ENCODE measurements around the gene PRKD1. TPM values are rescaled to one million over a fixed set of nuclear protein-coding genes. Genes with fewer than 3 reads are reported as not detected.
A peak's percentile ranks its signal among the peaks of the same experiment; 100 is the strongest.

The PRKD1 gene
- total RNA-seq, 1 donor: 28.6 TPM

DNA sequence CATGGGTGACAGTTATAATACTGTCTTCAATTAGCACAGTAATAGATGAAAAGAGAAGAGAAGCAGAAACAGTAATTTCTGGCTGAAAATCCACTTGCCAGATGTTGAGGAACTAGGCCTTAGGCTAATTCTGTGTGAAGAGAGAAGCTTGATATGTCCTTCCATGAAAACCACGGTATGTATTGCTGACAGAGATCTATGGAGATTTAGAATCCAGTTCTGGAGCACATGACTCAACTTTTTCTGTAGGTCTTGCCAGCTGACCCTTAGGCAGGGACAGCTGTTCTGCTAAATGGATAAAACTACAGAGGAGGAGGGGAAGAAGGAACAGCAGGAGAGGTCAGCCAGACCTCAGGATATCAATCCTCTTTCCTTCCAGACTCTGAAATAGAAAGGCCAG is 211.5 kb downstream of the PRKD1 start:
- TF ChIP-seq, protein P1, sequence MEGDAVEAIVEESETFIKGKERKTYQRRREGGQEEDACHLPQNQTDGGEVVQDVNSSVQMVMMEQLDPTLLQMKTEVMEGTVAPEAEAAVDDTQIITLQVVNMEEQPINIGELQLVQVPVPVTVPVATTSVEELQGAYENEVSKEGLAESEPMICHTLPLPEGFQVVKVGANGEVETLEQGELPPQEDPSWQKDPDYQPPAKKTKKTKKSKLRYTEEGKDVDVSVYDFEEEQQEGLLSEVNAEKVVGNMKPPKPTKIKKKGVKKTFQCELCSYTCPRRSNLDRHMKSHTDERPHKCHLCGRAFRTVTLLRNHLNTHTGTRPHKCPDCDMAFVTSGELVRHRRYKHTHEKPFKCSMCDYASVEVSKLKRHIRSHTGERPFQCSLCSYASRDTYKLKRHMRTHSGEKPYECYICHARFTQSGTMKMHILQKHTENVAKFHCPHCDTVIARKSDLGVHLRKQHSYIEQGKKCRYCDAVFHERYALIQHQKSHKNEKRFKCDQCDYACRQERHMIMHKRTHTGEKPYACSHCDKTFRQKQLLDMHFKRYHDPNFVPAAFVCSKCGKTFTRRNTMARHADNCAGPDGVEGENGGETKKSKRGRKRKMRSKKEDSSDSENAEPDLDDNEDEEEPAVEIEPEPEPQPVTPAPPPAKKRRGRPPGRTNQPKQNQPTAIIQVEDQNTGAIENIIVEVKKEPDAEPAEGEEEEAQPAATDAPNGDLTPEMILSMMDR (IDR thresholded peaks at IDR 0.05; ENCODE audit: extremely low read depth, low read depth, low read length): no peak
- Histone ChIP-seq H2AFZ (ENCODE audit: low read length) (no peak overlapping the region), H3K4me1 (ENCODE audit: insufficient read depth, low read length) (peaks cover 8% of the 10 kb centered on the region), H3K27me3 (ENCODE audit: insufficient read depth, low read length) (no peaks in the 10 kb centered on the region), H3K4me2 (ENCODE audit: insufficient read depth, low read length) (no peak overlapping the region), H3K4me3 (ENCODE audit: insufficient read depth, low read length) (no peak overlapping the region), H3K79me2 (ENCODE audit: insufficient read depth, low read length) (peaks cover 4% of the 10 kb centered on the region), H3K27ac (ENCODE audit: low read depth, low read length) (no peak overlapping the region), H3K9me3 (ENCODE audit: low read depth, low read length) (no peaks in the 10 kb centered on the region), H4K20me1 (ENCODE audit: insufficient read depth, low read length) (no peaks in the 10 kb centered on the region), H3K36me3 (ENCODE audit: insufficient read depth, low read length) (no peaks in the 10 kb centered on the region)
- no peak for DNase-seq (ENCODE audit: insufficient read length, low spot score, missing footprints)

DNA sequence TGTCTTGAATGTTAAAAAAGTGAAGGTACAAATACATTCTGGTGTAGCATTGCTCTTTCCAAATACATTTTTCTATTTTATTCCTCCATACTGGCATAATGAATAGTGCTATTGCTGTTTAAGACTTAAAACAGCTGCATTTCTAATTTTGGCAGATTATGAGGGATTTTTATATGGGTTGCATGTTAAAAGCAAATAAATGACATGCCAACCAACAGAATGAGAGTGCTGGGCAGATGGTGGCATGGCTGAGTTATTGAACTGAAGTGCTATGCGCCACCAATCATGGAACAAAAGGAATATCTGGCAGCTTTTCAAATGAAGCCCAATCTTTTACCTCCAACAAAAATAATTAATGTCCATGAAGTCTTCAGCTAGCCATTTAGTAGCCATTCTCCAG is 215.0 kb downstream of the PRKD1 start:
- DNase-seq (ENCODE audit: insufficient read length, low spot score, missing footprints): no peak
- H3K4me1 ChIP-seq (ENCODE audit: insufficient read depth, low read length): peaks cover 6% of the 10 kb centered on the region
- peaks cover 1% of the 10 kb centered on the region for H3K36me3 ChIP-seq (ENCODE audit: insufficient read depth, low read length)
- no peaks in the 10 kb centered on the region for H4K20me1 ChIP-seq (ENCODE audit: insufficient read depth, low read length)
- no peak overlapping the region for H2AFZ ChIP-seq (ENCODE audit: low read length)
- H3K79me2 ChIP-seq (ENCODE audit: insufficient read depth, low read length): peaks cover 7% of the 10 kb centered on the region
- H3K27ac ChIP-seq (ENCODE audit: low read depth, low read length): no peak overlapping the region
- no peaks in the 10 kb centered on the region for H3K27me3 ChIP-seq (ENCODE audit: insufficient read depth, low read length)
- no peaks in the 10 kb centered on the region for H3K9me3 ChIP-seq (ENCODE audit: low read depth, low read length)
- TF ChIP-seq, protein P1 (IDR thresholded peaks at IDR 0.05; ENCODE audit: extremely low read depth, low read depth, low read length): no peak
- H3K4me2 ChIP-seq (ENCODE audit: insufficient read depth, low read length): no peak overlapping the region
- no peak overlapping the region for H3K4me3 ChIP-seq (ENCODE audit: insufficient read depth, low read length)

DNA sequence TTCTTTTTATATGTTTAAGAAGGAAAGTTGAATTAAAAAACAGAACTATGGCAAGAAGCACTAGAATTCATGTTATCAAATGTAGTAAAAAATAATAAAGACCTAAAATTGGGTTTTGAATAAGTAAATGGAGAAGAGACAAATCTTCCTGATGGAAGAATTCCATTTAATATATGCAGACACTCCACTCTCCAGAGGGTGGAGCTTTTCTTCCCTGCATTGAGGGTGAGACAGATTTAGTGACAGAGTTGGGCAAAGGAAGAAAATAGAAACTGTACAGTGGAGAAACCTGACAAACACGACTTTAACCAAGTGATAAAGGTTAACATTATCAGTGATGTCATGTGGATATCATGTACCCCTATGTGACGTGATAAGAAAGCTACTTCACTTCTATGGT is 217.6 kb downstream of the PRKD1 start:
- no peak overlapping the region for H3K27ac ChIP-seq (ENCODE audit: low read depth, low read length)
- H4K20me1 ChIP-seq (ENCODE audit: insufficient read depth, low read length): no peaks in the 10 kb centered on the region
- H3K4me1 ChIP-seq (ENCODE audit: insufficient read depth, low read length): no peaks in the 10 kb centered on the region
- H3K27me3 ChIP-seq (ENCODE audit: insufficient read depth, low read length): no peaks in the 10 kb centered on the region
- H3K79me2 ChIP-seq (ENCODE audit: insufficient read depth, low read length): peaks cover 3% of the 10 kb centered on the region
- H3K36me3 ChIP-seq (ENCODE audit: insufficient read depth, low read length): peaks cover 3% of the 10 kb centered on the region
- no peaks in the 10 kb centered on the region for H3K9me3 ChIP-seq (ENCODE audit: low read depth, low read length)
- H3K4me3 ChIP-seq (ENCODE audit: insufficient read depth, low read length): no peak overlapping the region
- DNase-seq (ENCODE audit: insufficient read length, low spot score, missing footprints): no peak
- no peak overlapping the region for H3K4me2 ChIP-seq (ENCODE audit: insufficient read depth, low read length)
- H2AFZ ChIP-seq (ENCODE audit: low read length): no peak overlapping the region
- TF ChIP-seq, protein P1 (IDR thresholded peaks at IDR 0.05; ENCODE audit: extremely low read depth, low read depth, low read length): peak; percentile 42

DNA sequence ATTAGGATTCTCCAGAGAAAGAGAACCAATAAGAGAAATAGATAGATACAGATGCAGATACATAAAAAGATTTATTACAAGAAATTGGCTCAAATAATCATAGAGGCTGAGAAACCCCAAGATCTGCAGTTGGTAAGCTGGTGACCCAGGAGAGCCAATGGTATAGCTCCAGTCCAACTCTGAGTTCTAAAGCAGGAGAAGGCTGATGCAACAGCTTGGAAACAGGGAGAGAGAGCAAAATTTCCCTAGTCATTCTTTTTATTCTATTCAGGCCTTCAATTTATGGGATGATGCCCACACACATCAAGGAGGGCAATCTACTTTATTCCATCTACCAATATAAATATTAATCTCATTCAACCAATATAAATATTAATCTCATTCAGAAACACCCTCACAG is 218.2 kb downstream of the PRKD1 start:
- Histone ChIP-seq H3K4me1 (ENCODE audit: insufficient read depth, low read length) (peaks cover 2% of the 10 kb centered on the region), H3K9me3 (ENCODE audit: low read depth, low read length) (no peaks in the 10 kb centered on the region), H3K27me3 (ENCODE audit: insufficient read depth, low read length) (no peaks in the 10 kb centered on the region), H3K79me2 (ENCODE audit: insufficient read depth, low read length) (peaks cover 3% of the 10 kb centered on the region), H3K27ac (ENCODE audit: low read depth, low read length) (no peak overlapping the region), H2AFZ (ENCODE audit: low read length) (no peak overlapping the region), H3K4me2 (ENCODE audit: insufficient read depth, low read length) (no peak overlapping the region), H4K20me1 (ENCODE audit: insufficient read depth, low read length) (no peaks in the 10 kb centered on the region), H3K36me3 (ENCODE audit: insufficient read depth, low read length) (peaks cover 3% of the 10 kb centered on the region), H3K4me3 (ENCODE audit: insufficient read depth, low read length) (no peak overlapping the region)
- TF ChIP-seq, protein P1 (IDR thresholded peaks at IDR 0.05; ENCODE audit: extremely low read depth, low read depth, low read length): no peak
- no peak for DNase-seq (ENCODE audit: insufficient read length, low spot score, missing footprints)
